Peyer's patch (tissue), 4 donors: ENCODE measurements around the gene PYCARD. TPM values are rescaled to one million over a fixed set of nuclear protein-coding genes. Genes with fewer than 3 reads are reported as not detected.

Experiments
- DNase-seq, 3 donors: peaks; one replicate each; pipeline ENCODE4 v3.0.0-alpha.2; 2017 to 2019
- H3K27ac ChIP-seq, 4 donors: fragments of 200-600 bp; sonication (generic); one replicate each; pipeline ENCODE4 v1.5.1; 2016 to 2019
- H3K27me3 ChIP-seq, 2 donors: fragments of 200-600 bp; sonication (generic); one replicate each; pipeline ENCODE4 v1.5.1; 2019
- H3K36me3 ChIP-seq, 3 donors: fragments of 200-600 bp; sonication (generic); one replicate each; pipeline ENCODE4 v1.5.1; 2016 to 2019
- H3K4me1 ChIP-seq, 4 donors: fragments of 200-600 bp; sonication (generic); one replicate each; pipeline ENCODE4 v1.5.1; 2016 to 2019
- H3K4me3 ChIP-seq, 4 donors: fragments of 200-600 bp; sonication (generic); 1 replicate in 3 of 4; 2 replicates in 1 of 4; pipeline ENCODE4 v1.5.1; 2016 to 2019; ENCODE audit warnings: mild to moderate bottlenecking in 1 of 4
- H3K9me3 ChIP-seq, 4 donors: fragments of 200-600 bp; sonication (generic); one replicate each; pipeline ENCODE4 v1.5.1; 2016 to 2019; ENCODE audit warnings: mild to moderate bottlenecking in 1 of 4
- POLR2A ChIP-seq, 2 donors: fragments of 450-650 bp; IDR thresholded peaks; one replicate each; pipeline ENCODE4 v1.5.1; 2017; ENCODE audit warnings: antibody characterized with exemption in 2 of 2, mild to moderate bottlenecking in 2 of 2, moderate library complexity in 2 of 2
- total RNA-seq, 4 donors: library from RNA; depleted of rRNA; stranded (reverse); fragments of >200 nt; gene quantifications; one replicate each; pipeline ENCODE4 v1.1.0, GENCODE V29; 2016
- TF ChIP-seq, protein P1 (sequence below), 6 experiments: fragments of 450-650 bp in 4 of 6; fragments of 200-600 bp in 2 of 6; sonication (generic) in 1 of 6; IDR thresholded peaks; one replicate each; pipeline ENCODE4 v1.5.1; 2017 to 2019; ENCODE audit warnings: antibody characterized with exemption in 6 of 6, mild to moderate bottlenecking in 3 of 6, moderate library complexity in 1 of 6

Gene PYCARD
- total RNA-seq, 4 donors from 2014 or later = 91.1 to 201 (median 125) TPM

DNA sequence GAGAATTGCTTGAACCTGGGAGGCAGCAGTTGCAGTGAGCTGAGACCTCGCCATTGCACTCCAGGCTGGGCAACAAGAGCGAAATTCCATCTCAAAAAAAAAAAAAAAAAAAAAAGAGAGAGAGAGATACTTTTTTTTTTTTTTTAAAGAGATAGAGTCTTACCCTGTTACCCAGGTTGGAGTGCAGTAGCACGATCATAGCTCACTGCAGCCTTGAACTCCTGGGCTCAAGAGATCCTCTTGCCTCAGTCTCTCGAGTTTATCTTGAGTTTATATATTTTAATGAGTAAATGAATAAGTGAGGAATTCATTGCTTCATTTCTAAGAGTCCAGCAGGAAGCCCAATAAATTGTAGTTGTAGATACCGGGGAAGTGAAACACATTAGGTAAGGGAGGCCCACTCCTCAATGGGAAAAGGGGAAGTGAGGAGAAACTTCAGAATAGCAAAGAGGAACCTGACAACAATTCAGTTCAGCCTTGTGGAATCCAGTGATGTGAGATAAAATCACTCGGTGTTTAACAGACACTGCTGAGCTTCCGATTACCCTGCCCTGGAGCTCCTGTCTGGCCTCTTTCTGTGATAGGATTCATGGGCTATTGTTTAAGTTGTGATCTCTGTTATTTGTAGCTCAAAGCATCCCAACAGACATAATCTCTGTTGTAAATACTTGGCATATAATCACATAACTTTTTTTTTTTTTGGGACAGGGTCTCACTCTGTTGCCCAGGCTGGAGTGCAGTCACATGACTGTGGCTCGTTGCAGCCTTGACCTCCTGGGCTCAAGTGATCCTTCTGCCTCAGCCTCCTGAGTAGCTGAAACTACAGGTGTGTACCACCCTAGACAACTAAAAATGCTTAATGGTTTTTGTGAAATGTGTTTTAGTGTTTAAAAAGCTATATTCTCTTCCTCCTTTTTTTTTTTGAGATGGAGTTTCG, 41.4 kb upstream of the PYCARD start:
- H3K27ac ChIP-seq = no peak overlapping the region

DNA sequence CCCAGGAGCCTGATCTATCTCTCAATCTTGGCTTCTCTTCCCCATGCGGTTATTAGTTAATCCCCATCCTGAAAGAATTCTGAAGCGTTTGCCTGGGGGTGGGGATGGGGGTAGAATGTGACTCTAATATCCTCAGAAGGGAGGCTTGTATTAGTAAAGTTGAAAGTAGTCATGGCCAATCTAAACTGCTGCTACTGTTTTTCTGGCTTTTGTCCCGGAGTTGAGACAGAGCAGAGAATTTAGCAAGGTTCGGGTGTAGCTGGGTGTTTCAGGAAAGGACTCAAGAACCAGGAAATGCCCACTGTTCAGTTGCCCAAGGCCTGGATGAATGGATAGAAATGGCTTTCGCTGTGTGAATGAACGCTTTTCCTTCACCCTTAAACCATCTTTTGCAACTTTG, 39.6 kb upstream of the PYCARD start:
- Histone ChIP-seq H3K9me3 (no peaks in the 10 kb centered on the region), H3K27ac (no peak overlapping the region), H3K36me3 (no peaks in the 10 kb centered on the region), H3K4me1 (no peaks in the 10 kb centered on the region), H3K27me3 (no peaks in the 10 kb centered on the region), H3K4me3 (no peak overlapping the region)
- no peak for DNase-seq
- TF ChIP-seq, protein P1, sequence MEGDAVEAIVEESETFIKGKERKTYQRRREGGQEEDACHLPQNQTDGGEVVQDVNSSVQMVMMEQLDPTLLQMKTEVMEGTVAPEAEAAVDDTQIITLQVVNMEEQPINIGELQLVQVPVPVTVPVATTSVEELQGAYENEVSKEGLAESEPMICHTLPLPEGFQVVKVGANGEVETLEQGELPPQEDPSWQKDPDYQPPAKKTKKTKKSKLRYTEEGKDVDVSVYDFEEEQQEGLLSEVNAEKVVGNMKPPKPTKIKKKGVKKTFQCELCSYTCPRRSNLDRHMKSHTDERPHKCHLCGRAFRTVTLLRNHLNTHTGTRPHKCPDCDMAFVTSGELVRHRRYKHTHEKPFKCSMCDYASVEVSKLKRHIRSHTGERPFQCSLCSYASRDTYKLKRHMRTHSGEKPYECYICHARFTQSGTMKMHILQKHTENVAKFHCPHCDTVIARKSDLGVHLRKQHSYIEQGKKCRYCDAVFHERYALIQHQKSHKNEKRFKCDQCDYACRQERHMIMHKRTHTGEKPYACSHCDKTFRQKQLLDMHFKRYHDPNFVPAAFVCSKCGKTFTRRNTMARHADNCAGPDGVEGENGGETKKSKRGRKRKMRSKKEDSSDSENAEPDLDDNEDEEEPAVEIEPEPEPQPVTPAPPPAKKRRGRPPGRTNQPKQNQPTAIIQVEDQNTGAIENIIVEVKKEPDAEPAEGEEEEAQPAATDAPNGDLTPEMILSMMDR (IDR thresholded peaks at IDR 0.05) = no peak
- TF ChIP-seq POLR2A (IDR thresholded peaks at IDR 0.05) = no peak

More for the DNA sequence above, 41.4 kb upstream of the PYCARD start:
- H3K36me3 ChIP-seq = no peaks in the 10 kb centered on the region
- TF ChIP-seq, protein P1 (IDR thresholded peaks at IDR 0.05) = no peak
- TF ChIP-seq POLR2A (IDR thresholded peaks at IDR 0.05) = no peak
- no peaks in the 10 kb centered on the region for H3K27me3 ChIP-seq
- no peaks in the 10 kb centered on the region for H3K9me3 ChIP-seq
- DNase-seq = no peak
- no peaks in the 10 kb centered on the region for H3K4me1 ChIP-seq
- no peak overlapping the region for H3K4me3 ChIP-seq

DNA sequence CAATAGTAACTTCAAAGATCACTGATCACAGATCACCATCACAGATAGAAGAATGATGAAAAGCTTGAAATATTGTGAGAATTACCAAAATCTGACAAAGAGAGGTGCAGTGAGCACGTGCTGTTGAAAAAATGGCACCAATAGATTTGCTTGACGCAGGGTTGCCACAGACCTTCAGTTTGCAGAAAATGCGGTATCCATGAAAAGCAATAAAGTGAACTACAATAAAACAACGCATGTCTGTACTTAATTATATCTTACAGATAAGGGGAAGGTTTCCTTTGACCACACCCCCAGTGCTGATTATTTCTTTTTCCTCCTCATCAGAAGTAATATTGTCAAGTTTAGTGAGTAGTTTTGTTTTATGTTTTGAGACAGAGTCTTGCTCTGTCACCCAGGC, 35.5 kb upstream of the PYCARD start:
- DNase-seq = no peak
- TF ChIP-seq POLR2A (IDR thresholded peaks at IDR 0.05) = no peak
- TF ChIP-seq, protein P1 (IDR thresholded peaks at IDR 0.05) = no peak
- H3K9me3 ChIP-seq = peaks cover 0 to 3% (median 0%) of the 10 kb centered on the region in 4 donors

DNA sequence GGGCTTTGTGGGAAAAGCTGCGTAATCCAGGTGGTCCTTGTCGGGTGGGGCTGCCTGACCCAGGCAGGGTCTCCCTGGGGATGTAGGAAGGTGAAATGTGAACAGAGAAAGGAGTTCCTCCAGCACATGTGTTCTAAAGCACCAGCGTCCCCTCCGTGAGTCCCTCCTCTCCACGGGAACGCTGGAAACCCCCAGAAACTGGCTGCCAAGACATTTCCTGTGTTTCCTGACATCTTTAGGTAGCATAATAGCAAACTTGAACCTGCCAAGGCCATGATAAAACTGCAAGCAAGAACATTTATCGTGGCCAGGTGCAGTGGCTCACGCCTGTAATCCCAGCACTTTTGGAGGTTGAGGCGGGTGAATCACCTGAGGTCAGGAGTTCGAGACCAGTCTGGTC, 26.9 kb upstream of the PYCARD start:
- no peak for TF ChIP-seq POLR2A (IDR thresholded peaks at IDR 0.05)
- H3K27ac ChIP-seq = no peak overlapping the region
- no peaks in the 10 kb centered on the region for H3K4me1 ChIP-seq
- H3K36me3 ChIP-seq = no peaks in the 10 kb centered on the region
- no peak overlapping the region for H3K4me3 ChIP-seq
- H3K27me3 ChIP-seq = no peaks in the 10 kb centered on the region
- no peak for DNase-seq
- H3K9me3 ChIP-seq = no peaks in the 10 kb centered on the region

More for the DNA sequence above, 35.5 kb upstream of the PYCARD start:
- no peaks in the 10 kb centered on the region for H3K4me1 ChIP-seq
- no peaks in the 10 kb centered on the region for H3K36me3 ChIP-seq
- H3K27me3 ChIP-seq = no peaks in the 10 kb centered on the region
- no peak overlapping the region for H3K4me3 ChIP-seq
- no peak overlapping the region for H3K27ac ChIP-seq

DNA sequence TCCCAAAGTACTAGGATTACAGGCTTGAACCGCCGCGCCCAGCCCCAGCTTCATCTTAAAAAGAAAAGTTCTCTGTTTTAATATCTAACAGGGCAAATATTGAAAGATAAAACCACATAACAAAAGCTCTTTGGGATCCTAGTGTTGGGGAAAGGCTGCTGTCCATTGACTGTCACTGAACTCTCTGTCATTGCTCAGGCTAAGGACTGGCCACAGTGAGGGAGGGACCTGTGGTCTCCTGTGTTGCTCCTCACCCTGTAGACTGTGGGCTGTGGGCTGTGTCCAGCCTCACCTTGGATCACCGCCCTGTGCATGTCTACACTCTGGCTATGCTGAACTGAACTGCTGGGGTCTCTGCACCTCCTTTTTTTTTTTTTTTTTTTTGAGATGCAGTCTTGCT, 25.6 kb upstream of the PYCARD start:
- Histone ChIP-seq H3K27me3 (no peaks in the 10 kb centered on the region), H3K4me1 (no peaks in the 10 kb centered on the region)
- TF ChIP-seq, protein P1 (IDR thresholded peaks at IDR 0.05) = no peak
- TF ChIP-seq POLR2A (IDR thresholded peaks at IDR 0.05) = no peak

DNA sequence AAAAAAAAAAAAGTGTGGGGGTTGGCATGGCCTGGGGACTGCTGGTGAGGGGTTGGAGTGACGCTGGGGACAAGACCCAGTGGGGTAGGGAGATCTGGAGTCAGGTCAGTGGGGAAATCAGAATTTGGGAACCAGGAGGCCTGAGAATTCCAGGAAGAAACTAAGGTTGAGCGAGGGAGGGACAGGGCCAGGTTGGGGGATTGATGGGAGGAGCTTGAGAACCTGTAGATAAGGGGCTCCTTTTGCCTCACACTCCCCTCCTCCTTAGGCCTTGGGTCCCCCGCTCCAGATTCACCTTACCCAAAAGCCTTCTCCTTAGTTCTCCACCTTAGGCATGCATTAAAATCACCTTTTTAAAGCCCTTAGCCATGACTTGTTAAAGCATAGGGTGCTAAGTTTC, 22.6 kb upstream of the PYCARD start:
- no peak overlapping the region for H3K4me3 ChIP-seq
- DNase-seq = no peak
- H3K27ac ChIP-seq = no peak overlapping the region
- H3K36me3 ChIP-seq = no peaks in the 10 kb centered on the region
- no peaks in the 10 kb centered on the region for H3K4me1 ChIP-seq
- H3K27me3 ChIP-seq = no peaks in the 10 kb centered on the region
- no peak for TF ChIP-seq POLR2A (IDR thresholded peaks at IDR 0.05)
- TF ChIP-seq, protein P1 (IDR thresholded peaks at IDR 0.05) = no peak
- no peaks in the 10 kb centered on the region for H3K9me3 ChIP-seq

More for the DNA sequence above, 25.6 kb upstream of the PYCARD start:
- DNase-seq = no peak
- Histone ChIP-seq H3K4me3 (no peak overlapping the region), H3K9me3 (no peaks in the 10 kb centered on the region), H3K27ac (no peak overlapping the region), H3K36me3 (no peaks in the 10 kb centered on the region)
